Measurements from ENCODE around the gene SH3BP5. TPM values are rescaled to one million over a fixed set of nuclear protein-coding genes. Genes with fewer than 3 reads are reported as not detected.

SH3BP5 gene
- total RNA-seq, 4 donors from 2014 or later, result 12.8 to 64.4 (median 16.0) TPM

- Histone ChIP-seq H3K4me1 (peaks cover 0 to 12% (median 0%) of the 10 kb centered on the region in 4 donors), H3K9me3 (no peaks in the 10 kb centered on the region), H3K27ac (no peak overlapping the region), H3K4me3 (no peak overlapping the region), H3K36me3 (peaks cover 0 to 16% (median 0%) of the 10 kb centered on the region in 3 donors), H3K27me3 (no peaks in the 10 kb centered on the region)
- TF ChIP-seq CTCF (IDR thresholded peaks at IDR 0.05) (no peak), POLR2A (IDR thresholded peaks at IDR 0.05) (no peak)
- no peak for DNase-seq
Measured at GRCh38 chr3:15261274-15261673, 71.1 kb downstream of the SH3BP5 start.

- Histone ChIP-seq H3K27me3 (no peaks in the 10 kb centered on the region), H3K36me3 (peaks cover 0 to 23% (median 0%) of the 10 kb centered on the region in 3 donors)
Measured at GRCh38 chr3:15260531-15260930, 71.9 kb downstream of the SH3BP5 start.

GRCh38 chr3:15258720-15259119, 73.7 kb downstream of the SH3BP5 start:
- no peaks in the 10 kb centered on the region for H3K9me3 ChIP-seq
- peaks cover 0 to 7% (median 0%) of the 10 kb centered on the region in 4 donors for H3K4me1 ChIP-seq
- no peak overlapping the region for H3K4me3 ChIP-seq
- H3K36me3 ChIP-seq, result peaks cover 0 to 41% (median 0%) of the 10 kb centered on the region in 3 donors
- H3K27ac ChIP-seq, result no peak overlapping the region
- DNase-seq, result no peak
- TF ChIP-seq CTCF (IDR thresholded peaks at IDR 0.05) (no peak), POLR2A (IDR thresholded peaks at IDR 0.05) (no peak)
- H3K27me3 ChIP-seq, result no peaks in the 10 kb centered on the region

More at GRCh38 chr3:15260531-15260930, 71.9 kb downstream of the SH3BP5 start:
- no peak overlapping the region for H3K27ac ChIP-seq
- no peaks in the 10 kb centered on the region for H3K9me3 ChIP-seq
- no peak for DNase-seq
- H3K4me1 ChIP-seq, result peaks cover 0 to 12% (median 0%) of the 10 kb centered on the region in 4 donors
- TF ChIP-seq POLR2A (IDR thresholded peaks at IDR 0.05) (no peak), CTCF (IDR thresholded peaks at IDR 0.05) (no peak)
- no peak overlapping the region for H3K4me3 ChIP-seq

- Histone ChIP-seq H3K27ac (no peak overlapping the region), H3K9me3 (no peaks in the 10 kb centered on the region), H3K27me3 (no peaks in the 10 kb centered on the region), H3K4me3 (no peak overlapping the region), H3K36me3 (peaks cover 0 to 60% (median 0%) of the 10 kb centered on the region in 3 donors), H3K4me1 (no peaks in the 10 kb centered on the region)
- TF ChIP-seq POLR2A (IDR thresholded peaks at IDR 0.05) (no peak), CTCF (IDR thresholded peaks at IDR 0.05) (no peak)
- no peak for DNase-seq
Measured at GRCh38 chr3:15256861-15257341, 75.5 kb downstream of the SH3BP5 start.

GRCh38 chr3:15255215-15255614, 77.2 kb downstream of the SH3BP5 start:
- no peak for DNase-seq
- Histone ChIP-seq H3K9me3 (no peaks in the 10 kb centered on the region), H3K36me3 (peaks cover 0 to 76% (median 2%) of the 10 kb centered on the region in 3 donors), H3K27me3 (no peaks in the 10 kb centered on the region), H3K4me1 (no peaks in the 10 kb centered on the region), H3K4me3 (no peak overlapping the region), H3K27ac (no peak overlapping the region)
- TF ChIP-seq POLR2A (IDR thresholded peaks at IDR 0.05) (no peak), CTCF (IDR thresholded peaks at IDR 0.05) (no peak)

Measured in Peyer's patch (tissue), 4 donors.